HFFc6 (cell line): ENCODE data around the gene ATP6V1B1. TPM values are rescaled to one million over a fixed set of nuclear protein-coding genes. Genes with fewer than 3 reads are reported as not detected.

ENCODE experiments used
- DNase-seq: peaks from one replicate; pipeline ENCODE4 v3.0.0-alpha.2; 2018
- H3K27ac Mint-ChIP-seq: 2 replicates; pipeline ENCODE4 v1.8.0; 2020; ENCODE audit warnings: mild to moderate bottlenecking, mixed read lengths
- H3K27me3 Mint-ChIP-seq: 2 replicates; pipeline ENCODE4 v1.8.0; 2021; ENCODE audit warnings: mild to moderate bottlenecking, moderate library complexity, mixed read lengths; ENCODE audit not compliant: insufficient read depth
- H3K36me3 Mint-ChIP-seq: 2 replicates; pipeline ENCODE4 v1.8.0; 2021; ENCODE audit warnings: low read depth, mixed read lengths
- H3K4me1 Mint-ChIP-seq: 2 replicates; pipeline ENCODE4 v1.8.0; 2020; ENCODE audit warnings: low read depth, mixed read lengths
- H3K4me3 Mint-ChIP-seq: 2 replicates; pipeline ENCODE4 v1.8.0; 2020; ENCODE audit warnings: mild to moderate bottlenecking, moderate library complexity, mixed read lengths
- H3K9me3 Mint-ChIP-seq: 2 replicates; pipeline ENCODE4 v1.8.0; 2020; ENCODE audit warnings: mild to moderate bottlenecking, mixed read lengths
- CTCF ChIP-seq: fragments of 200-600 bp; sonication (generic); IDR thresholded peaks from 2 replicates; pipeline ENCODE4 v1.5.0; 2021; ENCODE audit warnings: antibody characterized with exemption, mild to moderate bottlenecking
- total RNA-seq, 6 experiments: library from RNA; stranded (reverse); fragmentation: NEBNext Ultra II Directional; extraction: Animal tissue kit (Norgen Biotek cat#: 25700); gene quantifications; 2 replicates in 1 of 6; 3 replicates in 5 of 6; pipeline ENCODE4 v1.2.3, GENCODE V29; 2021

ATP6V1B1 gene
- total RNA-seq, 6 experiments from 2014 or later: 0.22 to 0.66 (median 0.57) TPM; not detected in 3

GRCh38 chr2:70981866-70982810, 46.4 kb downstream of the ATP6V1B1 start:
- no peaks in the 10 kb centered on the region for H3K9me3 Mint-ChIP-seq
- no peak for DNase-seq
- TF ChIP-seq CTCF: no peak
- H3K4me3 Mint-ChIP-seq: no peak overlapping the region
- peaks cover 11% of the 10 kb centered on the region for H3K36me3 Mint-ChIP-seq
- H3K27ac Mint-ChIP-seq: no peak overlapping the region
- peaks cover 12% of the 10 kb centered on the region for H3K4me1 Mint-ChIP-seq
- H3K27me3 Mint-ChIP-seq: no peaks in the 10 kb centered on the region; the same call in 1 of the 2 replicates

DNA sequence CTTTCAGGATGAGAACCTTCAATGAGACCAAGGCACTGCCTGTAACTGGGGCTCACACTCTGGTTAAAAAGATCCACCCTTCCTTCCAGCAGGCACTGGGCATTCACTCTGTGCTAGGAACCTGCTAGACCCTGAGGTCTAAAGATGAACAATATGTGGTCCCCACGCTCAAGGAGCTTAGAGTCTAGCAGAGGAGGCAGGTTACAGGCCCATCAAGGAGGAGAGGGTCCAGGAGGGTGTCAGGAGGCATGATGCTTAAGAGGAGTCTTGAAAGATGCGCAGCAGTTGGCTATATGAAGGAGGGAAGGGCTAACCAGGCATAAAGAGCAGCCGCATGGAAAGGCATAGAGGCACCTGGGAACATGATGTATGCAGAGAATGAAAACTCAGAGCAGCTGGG, 47.3 kb downstream of the ATP6V1B1 start:
- peaks cover 15% of the 10 kb centered on the region for H3K36me3 Mint-ChIP-seq
- DNase-seq: no peak
- H3K4me3 Mint-ChIP-seq: no peak overlapping the region
- peaks cover 4% of the 10 kb centered on the region for H3K4me1 Mint-ChIP-seq
- TF ChIP-seq CTCF: no peak
- H3K27me3 Mint-ChIP-seq: no peaks in the 10 kb centered on the region; the same call in none of the 2 replicates
- H3K9me3 Mint-ChIP-seq: no peaks in the 10 kb centered on the region
- H3K27ac Mint-ChIP-seq: no peak overlapping the region

DNA sequence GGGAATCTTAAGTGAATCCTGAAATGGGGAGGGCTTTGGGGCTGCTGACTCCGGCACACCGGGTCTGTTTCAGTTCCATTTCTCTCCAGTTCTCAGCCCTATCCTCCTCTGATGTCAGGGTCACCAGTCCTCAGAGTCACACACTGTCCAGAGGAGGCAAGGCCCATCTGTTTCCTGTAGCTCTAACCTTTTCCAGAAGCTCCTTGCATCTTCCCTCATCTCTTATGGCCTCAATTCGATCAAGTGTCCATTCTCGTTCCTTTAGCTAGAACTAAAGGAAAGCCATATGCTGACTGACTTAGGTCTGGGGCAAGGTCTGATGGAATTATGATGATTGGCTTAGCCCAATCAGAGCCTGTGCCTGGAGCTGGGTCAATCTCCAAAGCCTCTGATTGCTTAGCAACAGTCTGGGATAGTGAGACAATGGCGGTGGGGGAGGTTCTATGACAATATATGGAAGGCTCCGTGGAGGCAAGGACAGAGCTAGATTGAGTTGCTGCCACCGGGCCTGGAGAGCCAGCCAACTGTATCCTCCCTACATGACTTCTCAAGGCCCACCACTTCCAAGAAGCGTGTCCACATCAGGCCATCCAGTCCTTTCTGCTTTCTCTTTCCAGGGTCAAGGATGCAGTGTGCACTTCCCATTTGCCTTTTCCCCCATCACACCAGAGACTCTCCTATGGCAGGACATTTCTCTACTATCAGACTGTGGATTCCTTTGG, 48.0 kb downstream of the ATP6V1B1 start:
- Mint-ChIP-seq H3K4me3 (no peak overlapping the region), H3K4me1 (no peaks in the 10 kb centered on the region), H3K9me3 (no peaks in the 10 kb centered on the region), H3K36me3 (peaks cover 19% of the 10 kb centered on the region), H3K27me3 (no peaks in the 10 kb centered on the region; the same call in none of the 2 replicates), H3K27ac (no peak overlapping the region)
- no peak for DNase-seq
- no peak for TF ChIP-seq CTCF

GRCh38 chr2:70984228-70984575, 48.5 kb downstream of the ATP6V1B1 start:
- Mint-ChIP-seq H3K4me1 (no peaks in the 10 kb centered on the region), H3K9me3 (no peaks in the 10 kb centered on the region), H3K27ac (no peak overlapping the region), H3K27me3 (no peaks in the 10 kb centered on the region; the same call in none of the 2 replicates), H3K36me3 (peaks cover 19% of the 10 kb centered on the region), H3K4me3 (no peak overlapping the region)
- no peak for TF ChIP-seq CTCF
- no peak for DNase-seq

DNA sequence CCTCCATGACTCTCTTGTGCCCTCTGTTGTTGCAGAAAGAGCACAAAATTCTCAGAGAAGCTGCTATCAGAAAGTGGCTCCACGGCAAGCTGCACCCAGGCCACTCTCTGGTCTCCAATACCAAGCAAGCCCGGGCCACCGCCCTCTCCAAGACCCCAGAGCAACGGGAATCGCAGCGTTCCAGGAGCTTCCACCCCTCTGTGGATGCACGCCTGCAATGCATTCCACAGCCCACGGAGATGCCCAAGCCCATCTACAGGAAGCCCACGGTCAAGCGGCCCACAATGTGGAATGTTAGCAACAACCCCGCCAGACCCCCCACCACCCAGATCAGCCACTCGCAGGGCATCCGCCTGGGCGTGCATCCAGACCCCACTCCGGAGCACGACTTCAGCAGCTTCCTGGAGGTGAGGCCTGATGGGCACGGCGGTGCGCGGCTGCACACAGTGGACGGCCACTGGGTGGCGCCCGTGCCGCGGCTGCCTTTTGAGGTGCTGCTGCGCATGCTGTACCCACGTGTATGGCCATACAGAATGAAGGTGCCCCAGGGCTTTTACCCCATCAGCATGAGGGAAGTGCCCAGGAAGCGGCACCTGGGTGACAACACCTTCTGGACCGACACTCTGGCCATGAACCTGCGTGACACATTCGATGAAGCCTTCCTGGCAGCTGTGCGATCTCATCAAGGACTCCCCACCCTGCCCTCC, 49.0 kb downstream of the ATP6V1B1 start:
- Mint-ChIP-seq H3K27me3 (no peaks in the 10 kb centered on the region; the same call in none of the 2 replicates), H3K27ac (no peak overlapping the region), H3K4me3 (no peak overlapping the region), H3K36me3 (peaks cover 19% of the 10 kb centered on the region), H3K4me1 (no peaks in the 10 kb centered on the region), H3K9me3 (no peaks in the 10 kb centered on the region)
- peak; percentile 40 for DNase-seq
- TF ChIP-seq CTCF: peak; percentile 89
